CD4-positive, alpha-beta memory T cell (primary cell): Measurements from ENCODE around the gene C6orf136. TPM values are rescaled to one million over a fixed set of nuclear protein-coding genes. Genes with fewer than 3 reads are reported as not detected.

Experiments used
- CTCF ChIA-PET: fragments of 350-600 bp; sonication (Branson Sonifier 250); formaldehyde crosslinking; loops from one replicate; lab custom pipeline; 2021; ENCODE audit warnings: inconsistent platforms; ENCODE audit not compliant: partially characterized antibody; lab: Charles Lee
- POLR2A ChIA-PET: fragments of 350-600 bp; sonication (Branson Sonifier 250); formaldehyde crosslinking; loops from one replicate; lab custom pipeline; 2021; ENCODE audit not compliant: partially characterized antibody; lab: Charles Lee
- DNase-seq, 5 donors: peaks; one replicate each; pipeline versions ENCODE4 v3.0.0 to v3.0.0-alpha.2; 2020 to 2022; ENCODE audit warnings: mixed read lengths in 1 of 5
- H3K27ac ChIP-seq: one replicate; pipeline ENCODE4 v1.7.0; 2013; ENCODE audit warnings: low read depth, low read length
- H3K27me3 ChIP-seq: 2 replicates; pipeline ENCODE4 v1.7.0; 2013; ENCODE audit warnings: mild to moderate bottlenecking, low read length, moderate library complexity; ENCODE audit not compliant: insufficient read depth
- H3K36me3 ChIP-seq: 2 replicates; pipeline ENCODE4 v1.7.0; 2013; ENCODE audit warnings: mild to moderate bottlenecking, low read length, moderate library complexity; ENCODE audit not compliant: insufficient read depth
- H3K4me1 ChIP-seq: 2 replicates; pipeline ENCODE4 v1.7.0; 2013; ENCODE audit warnings: mild to moderate bottlenecking, low read length, moderate library complexity; ENCODE audit not compliant: insufficient read depth
- H3K4me3 ChIP-seq, 2 donors: one replicate each; pipeline ENCODE4 v1.7.0; 2013; ENCODE audit warnings: low read length in 2 of 2, mild to moderate bottlenecking in 1 of 2
- H3K9me3 ChIP-seq, 2 donors: one replicate each; pipeline ENCODE4 v1.7.0; 2013; ENCODE audit warnings: low read length in 2 of 2, control low read depth in 1 of 2; ENCODE audit not compliant: control insufficient read depth in 1 of 2
- H3K27ac Mint-ChIP-seq, 7 donors: one replicate each; pipeline ENCODE4 v1.8.0; 2020 to 2021; ENCODE audit warnings: mixed read lengths in 7 of 7, mild to moderate bottlenecking in 6 of 7, inconsistent platforms in 3 of 7, moderate library complexity in 3 of 7
- H3K27me3 Mint-ChIP-seq, 2 donors: one replicate each; pipeline ENCODE4 v1.8.0; 2020 to 2021; ENCODE audit warnings: mixed read lengths in 2 of 2
- H3K36me3 Mint-ChIP-seq, 2 donors: one replicate each; pipeline ENCODE4 v1.8.0; 2020 to 2021; ENCODE audit warnings: mixed read lengths in 2 of 2, inconsistent platforms in 1 of 2, mild to moderate bottlenecking in 1 of 2
- H3K4me1 Mint-ChIP-seq, 4 donors: one replicate each; pipeline ENCODE4 v1.8.0; 2020 to 2021; ENCODE audit warnings: mixed read lengths in 4 of 4, mild to moderate bottlenecking in 1 of 4
- H3K4me3 Mint-ChIP-seq, 8 donors: one replicate each; pipeline ENCODE4 v1.8.0; 2020 to 2021; ENCODE audit warnings: mixed read lengths in 8 of 8, mild to moderate bottlenecking in 7 of 8, moderate library complexity in 6 of 8, inconsistent platforms in 3 of 8
- H3K9me3 Mint-ChIP-seq, 8 donors: one replicate each; pipeline ENCODE4 v1.8.0; 2020 to 2021; ENCODE audit warnings: mixed read lengths in 8 of 8, mild to moderate bottlenecking in 5 of 8, inconsistent platforms in 3 of 8, moderate library complexity in 1 of 8
- intact Hi-C: fragments of 100-400 bp; cut with micrococcal nuclease; formaldehyde crosslinking; loops from one replicate; pipeline ENCODE4 v1.15.1; 2023
- polyA plus RNA-seq, 2 donors: library from polyadenylated mRNA; unstranded; fragments of 300-500 nt; fragmentation: Illumina TruSeq; gene quantifications; one replicate each; pipeline ENCODE4 v1.2.3, GENCODE V29; 2021
- total RNA-seq, 2 experiments: library from RNA; stranded (reverse); gene quantifications; one replicate each; pipeline ENCODE4 v1.2.3, GENCODE V29; 2021

C6orf136 gene
- total and polyA plus RNA-seq, 4 experiments from 2014 or later = 6.2 to 35.0 (median 22.7) TPM

DNA sequence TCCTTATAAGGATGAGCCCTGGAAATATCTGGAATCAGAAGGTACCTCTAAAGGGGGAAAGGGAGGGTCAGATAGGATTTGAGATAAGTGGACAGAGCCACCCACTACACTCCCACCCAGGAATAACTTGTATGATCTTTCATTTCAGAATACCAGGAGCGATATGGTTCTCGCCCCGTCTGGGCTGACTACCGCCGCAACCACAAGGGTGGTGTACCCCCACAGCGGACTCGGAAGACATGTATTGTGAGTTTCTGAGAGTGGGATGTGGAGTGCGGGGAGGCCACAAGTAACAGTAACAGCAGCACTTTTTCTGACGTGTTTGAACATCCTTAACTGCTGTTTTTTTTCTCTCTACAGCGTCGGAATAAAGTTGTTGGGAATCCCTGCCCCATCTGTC is 27.4 kb upstream of the C6orf136 start:
- H3K36me3 Mint-ChIP-seq = peaks cover 50 to 64% of the 10 kb centered on the region in 2 donors
- Histone ChIP-seq H3K27ac (peak overlapping the region; percentile 32), H3K36me3 (peaks cover 52% of the 10 kb centered on the region), H3K4me1 (peaks cover 19% of the 10 kb centered on the region), H3K9me3 (no peaks in the 10 kb centered on the region), H3K4me3 (no peak overlapping the region), H3K27me3 (no peaks in the 10 kb centered on the region)
- POLR2A ChIA-PET = interaction anchor here (1.0 to 2.8 kb wide), 7 partner anchors 14 to 129 kb away, joined by 3 to 20 read pairs (median 12); partner anchors contain the start of gene DHX16
- peak overlapping the region in 5 of 7 donors; percentile 37 to 100 (median 100) for H3K27ac Mint-ChIP-seq
- CTCF ChIA-PET = interaction anchor here (2.8 kb wide), 1 partner anchor 103 kb away, joined by 24 read pairs; no protein-coding TSS in a partner anchor
- peak overlapping the region in 2 of 8 donors; percentile 100 for H3K4me3 Mint-ChIP-seq
- H3K27me3 Mint-ChIP-seq = peaks cover 0 to 1% of the 10 kb centered on the region in 2 donors
- intact Hi-C loops = loop anchor here (5.0 kb wide), 1 partner anchor 552 kb away; the partner anchor contains the start of gene PPP1R11
- no peak for DNase-seq
- peaks cover 5 to 37% (median 14%) of the 10 kb centered on the region in 4 donors for H3K4me1 Mint-ChIP-seq
- H3K9me3 Mint-ChIP-seq = peaks cover 0 to 16% (median 2%) of the 10 kb centered on the region in 8 donors

- Histone ChIP-seq H3K27ac (peak overlapping the region; percentile 89), H3K4me1 (peaks cover 14% of the 10 kb centered on the region), H3K27me3 (no peaks in the 10 kb centered on the region), H3K4me3 (no peak overlapping the region), H3K9me3 (no peaks in the 10 kb centered on the region), H3K36me3 (peaks cover 48% of the 10 kb centered on the region)
- peak overlapping the region in 6 of 7 donors; percentile 8 to 99 (median 92) for H3K27ac Mint-ChIP-seq
- H3K27me3 Mint-ChIP-seq = no peaks in the 10 kb centered on the region
- CTCF ChIA-PET = interaction anchor here (0.8 to 2.5 kb wide), 11 partner anchors 8 to 462 kb away, joined by 3 to 19 read pairs (median 4); partner anchors contain the start of genes DHX16, MRPS18B and PPP1R10
- POLR2A ChIA-PET = interaction anchor here (1.2 to 8.7 kb wide), 5 partner anchors 8 to 92 kb away, joined by 4 to 62 read pairs (median 5); partner anchors contain the start of genes DHX16, MDC1, MRPS18B and PPP1R10
- H3K4me1 Mint-ChIP-seq = peaks cover 17 to 30% (median 24%) of the 10 kb centered on the region in 4 donors
- intact Hi-C loops = no loop called here
- H3K36me3 Mint-ChIP-seq = peaks cover 34 to 57% of the 10 kb centered on the region in 2 donors
- no peaks in the 10 kb centered on the region for H3K9me3 Mint-ChIP-seq
- H3K4me3 Mint-ChIP-seq = peak overlapping the region in 2 of 8 donors; percentile 42 to 92
- no peak for DNase-seq
Measured at GRCh38 chr6:30625511-30625910, 21.4 kb upstream of the C6orf136 start.

- Mint-ChIP-seq H3K9me3 (no peaks in the 10 kb centered on the region), H3K27me3 (no peaks in the 10 kb centered on the region), H3K27ac (peak within 1 kb of the TSS; percentile 91 to 99 (median 97)), H3K4me3 (peak within 1 kb of the TSS; percentile 91 to 95 (median 92)), H3K36me3 (peaks cover 32 to 53% of the 10 kb centered on the region in 2 donors), H3K4me1 (peaks cover 18 to 30% (median 24%) of the 10 kb centered on the region in 4 donors)
- ChIA-PET CTCF (interaction anchor here (0.7 to 2.5 kb wide), 11 partner anchors 9 to 104 kb away, joined by 3 to 19 read pairs (median 4); partner anchors contain the start of genes C6orf136, MRPS18B and PPP1R10), POLR2A (interaction anchor here (0.7 to 8.7 kb wide), 10 partner anchors 9 to 104 kb away, joined by 4 to 62 read pairs (median 5); partner anchors contain the start of genes ABCF1, C6orf136, DHX16 and MDC1)
- DNase-seq = peak; percentile 85 to 94 (median 86)
- peak within 1 kb of the TSS; percentile 5 to 78 for H3K4me3 ChIP-seq
- H3K36me3 ChIP-seq = peaks cover 40% of the 10 kb centered on the region
- H3K27me3 ChIP-seq = no peaks in the 10 kb centered on the region
- H3K9me3 ChIP-seq = no peaks in the 10 kb centered on the region
- peak within 1 kb of the TSS; percentile 89 for H3K27ac ChIP-seq
- intact Hi-C loops = loop anchor here (1.0 kb wide), 4 partner anchors 9 to 96 kb away; partner anchors contain the start of genes C6orf136, DHX16, MRPS18B and PPP1R10
- H3K4me1 ChIP-seq = peaks cover 14% of the 10 kb centered on the region
Measured at GRCh38 chr6:30626484-30627366, 20.2 kb upstream of the C6orf136 start, which contains the start of gene ATAT1. Gene ATAT1, plus strand, starts transcription at chr6:30626874.

DNA sequence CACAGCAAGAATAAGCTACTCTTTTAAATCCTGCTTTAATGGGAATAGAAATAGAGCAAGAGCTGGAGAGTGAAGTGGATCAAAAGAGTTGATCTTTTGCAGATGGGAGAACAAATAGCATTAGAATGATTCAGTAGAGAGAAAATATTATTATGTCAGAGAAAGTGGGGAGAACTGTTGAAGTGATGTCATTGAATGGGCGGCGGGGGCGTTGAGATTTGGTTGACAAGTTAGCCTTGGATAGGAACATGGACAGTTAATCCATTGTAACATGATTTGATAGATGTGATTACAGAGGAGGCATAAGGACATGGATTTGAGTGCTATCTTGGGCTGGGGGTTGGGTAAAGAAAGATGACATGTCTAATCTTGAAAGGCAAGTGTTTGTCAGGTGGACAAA is 11.1 kb upstream of the C6orf136 start:
- Histone ChIP-seq H3K36me3 (peaks cover 8% of the 10 kb centered on the region), H3K4me1 (no peaks in the 10 kb centered on the region), H3K27ac (no peak overlapping the region), H3K9me3 (no peaks in the 10 kb centered on the region), H3K27me3 (no peaks in the 10 kb centered on the region), H3K4me3 (no peak overlapping the region)
- DNase-seq = no peak
- ChIA-PET CTCF (interaction anchor here (1.1 kb wide), 1 partner anchor 15 kb away, joined by 4 read pairs; no protein-coding TSS in a partner anchor), POLR2A (no interaction called here)
- Mint-ChIP-seq H3K36me3 (peaks cover 15 to 17% of the 10 kb centered on the region in 2 donors), H3K27ac (peak overlapping the region in 1 of 7 donors; percentile 13), H3K4me3 (no peak overlapping the region), H3K9me3 (no peaks in the 10 kb centered on the region), H3K4me1 (peaks cover 0 to 3% (median 2%) of the 10 kb centered on the region in 4 donors), H3K27me3 (no peaks in the 10 kb centered on the region)
- intact Hi-C loops = no loop called here

DNA sequence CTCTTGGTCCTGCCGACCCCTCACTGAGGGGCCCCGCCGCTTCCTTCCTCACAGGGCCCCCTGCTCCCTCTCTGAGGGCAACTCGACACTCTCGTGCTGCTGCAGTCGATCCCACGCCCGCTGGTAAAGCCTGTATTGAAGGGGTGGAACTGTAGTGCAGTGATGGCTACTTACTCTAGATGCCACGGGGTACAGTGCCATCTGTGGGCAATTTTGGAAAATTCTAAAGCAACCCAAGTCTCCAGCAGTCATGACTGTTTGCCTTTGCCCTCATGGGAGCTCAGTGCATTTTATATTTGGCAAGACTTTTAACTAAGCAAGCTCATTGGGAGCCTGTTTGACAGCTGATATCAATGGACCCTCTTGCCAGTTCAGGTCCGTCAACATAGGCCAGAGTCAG is 6.5 kb upstream of the C6orf136 start:
- no peak overlapping the region for H3K27ac Mint-ChIP-seq
- no peak overlapping the region for H3K4me3 Mint-ChIP-seq
- no peaks in the 10 kb centered on the region for H3K9me3 ChIP-seq
- peaks cover 5 to 9% of the 10 kb centered on the region in 2 donors for H3K36me3 Mint-ChIP-seq
- CTCF ChIA-PET = interaction anchor here (1.0 kb wide), 1 partner anchor 86 kb away, joined by 3 read pairs; no protein-coding TSS in a partner anchor
- H3K27ac ChIP-seq = no peak overlapping the region
- POLR2A ChIA-PET = interaction anchor here (1.6 to 3.4 kb wide), 2 partner anchors 14 to 25 kb away, joined by 5 to 14 read pairs; partner anchors contain the start of gene ATAT1
- H3K4me3 ChIP-seq = no peak overlapping the region
- H3K4me1 ChIP-seq = no peaks in the 10 kb centered on the region
- H3K27me3 Mint-ChIP-seq = no peaks in the 10 kb centered on the region
- no peak for DNase-seq
- intact Hi-C loops = no loop called here
- H3K4me1 Mint-ChIP-seq = peaks cover 0 to 8% (median 5%) of the 10 kb centered on the region in 4 donors
- H3K9me3 Mint-ChIP-seq = no peaks in the 10 kb centered on the region
- H3K27me3 ChIP-seq = no peaks in the 10 kb centered on the region
- no peaks in the 10 kb centered on the region for H3K36me3 ChIP-seq

GRCh38 chr6:30641048-30641447 is 5.9 kb upstream of the C6orf136 start:
- Mint-ChIP-seq H3K9me3 (no peaks in the 10 kb centered on the region), H3K36me3 (peaks cover 4 to 9% of the 10 kb centered on the region in 2 donors), H3K4me3 (no peak overlapping the region), H3K27me3 (no peaks in the 10 kb centered on the region), H3K4me1 (peaks cover 4 to 12% (median 8%) of the 10 kb centered on the region in 4 donors), H3K27ac (peak overlapping the region in 2 of 7 donors; percentile 42 to 69)
- Histone ChIP-seq H3K27ac (no peak overlapping the region), H3K4me1 (peaks cover 4% of the 10 kb centered on the region), H3K36me3 (no peaks in the 10 kb centered on the region), H3K9me3 (no peaks in the 10 kb centered on the region), H3K4me3 (no peak overlapping the region), H3K27me3 (no peaks in the 10 kb centered on the region)
- POLR2A ChIA-PET = interaction anchor here (0.6 to 3.4 kb wide), 3 partner anchors 15 to 26 kb away, joined by 3 to 14 read pairs (median 5); partner anchors contain the start of genes ATAT1 and MRPS18B
- intact Hi-C loops = no loop called here
- CTCF ChIA-PET = interaction anchor here (1.0 to 1.4 kb wide), 4 partner anchors 15 to 87 kb away, joined by 3 to 6 read pairs (median 4); partner anchors contain the start of genes ATAT1 and DHX16
- DNase-seq = no peak
